H1 (cell line): Measurements from ENCODE around the gene SLC22A23.

ENCODE experiments used
- CREB1 ChIP-seq: IDR thresholded peaks from 2 replicates; pipeline ENCODE4 v1.6.1; 2012; ENCODE audit warnings: inconsistent platforms
- CTCF ChIP-seq, 3 experiments: IDR thresholded peaks; 1 replicate in 2 of 3; 2 replicates in 1 of 3; pipeline versions ENCODE4 v1.5.1 to v1.6.1; 2011; ENCODE audit warnings: low read length in 3 of 3, mild to moderate bottlenecking in 3 of 3, inconsistent platforms in 2 of 3, low read depth in 1 of 3, moderate library complexity in 1 of 3; ENCODE audit not compliant: insufficient read depth in 1 of 3; ENCODE audit errors: control extremely low read depth in 1 of 3
- POLR2A ChIP-seq, 2 experiments: IDR thresholded peaks; 1 replicate in 1 of 2; 2 replicates in 1 of 2; pipeline ENCODE4 v1.6.1; 2011; ENCODE audit warnings: low read depth in 2 of 2, low read length in 2 of 2, mild to moderate bottlenecking in 2 of 2; ENCODE audit errors: control extremely low read depth in 1 of 2
- SAP30 ChIP-seq: fragments of 300-600 bp; sonication (generic); IDR thresholded peaks from 2 replicates; pipeline ENCODE4 v1.7.1; 2012; ENCODE audit warnings: low read length, moderate library complexity, mild to moderate bottlenecking, inconsistent platforms; ENCODE audit not compliant: insufficient read depth, insufficient replicate concordance
- TBP ChIP-seq: IDR thresholded peaks from 2 replicates; pipeline ENCODE4 v1.6.1; 2011; ENCODE audit warnings: low read depth, low read length, improper control_type of control experiment

- TF ChIP-seq CTCF (IDR thresholded peaks at IDR 0.05; ENCODE audit: control extremely low read depth in 1 of 3, insufficient read depth in 1 of 3, low read depth in 1 of 3, low read length in 3 of 3) (no peak), TBP (no peak), POLR2A (IDR thresholded peaks at IDR 0.05; ENCODE audit: control extremely low read depth in 1 of 2, low read depth in 2 of 2, low read length in 2 of 2) (no peak), SAP30 (no peak), CREB1 (no peak)
Measured at GRCh38 chr6:3283241-3283640, 173.6 kb downstream of the SLC22A23 start.
